Stimulated activated CD8-positive, alpha-beta memory T cell treated with anti-CD3 and anti-CD28 coated beads, Interleukin-4, amount 100 ng/mL, for 1 hour (primary cell): Measurements from ENCODE around the gene NBAS.
"Not testable (repeated sequence)": the region's sequence is repeated elsewhere in the genome, so short reads cannot be mapped to it uniquely, and the experiment has no call there.

Source experiments
- DNase-seq, 2 donors: peaks; one replicate each; pipeline ENCODE4 v3.0.0-alpha.2; 2020; ENCODE audit warnings: low read depth in 2 of 2, low spot score in 1 of 2

Gene NBAS

DNA sequence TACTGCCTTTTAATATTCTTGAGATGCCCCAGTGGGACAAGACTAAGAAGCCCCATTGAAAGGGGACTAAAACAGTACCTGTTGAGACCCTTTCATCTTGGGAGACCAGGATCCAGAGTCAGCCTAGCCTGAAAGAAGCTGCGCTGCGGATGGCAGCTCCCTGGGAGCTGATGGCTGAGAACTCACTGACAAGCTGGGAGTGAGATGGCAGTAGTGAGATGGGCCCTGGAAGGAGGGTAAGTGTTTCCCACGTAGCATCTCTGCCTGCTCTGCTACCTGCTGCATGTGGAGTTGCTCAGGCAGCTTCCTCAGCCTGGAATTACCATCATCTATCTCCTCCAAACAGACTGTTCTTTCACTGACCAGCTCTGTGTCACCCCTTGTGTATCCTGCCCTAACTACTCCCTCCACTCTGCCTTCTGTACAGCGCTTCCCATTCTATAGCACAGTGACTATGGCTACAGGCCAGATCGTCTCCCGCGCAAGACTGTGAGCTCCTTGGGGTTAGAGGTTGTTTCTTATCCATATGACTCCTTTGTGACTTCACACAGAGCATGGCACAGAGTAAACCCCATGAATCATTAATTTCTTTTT is 330.4 kb downstream of the NBAS start:
- DNase-seq: no peak

DNA sequence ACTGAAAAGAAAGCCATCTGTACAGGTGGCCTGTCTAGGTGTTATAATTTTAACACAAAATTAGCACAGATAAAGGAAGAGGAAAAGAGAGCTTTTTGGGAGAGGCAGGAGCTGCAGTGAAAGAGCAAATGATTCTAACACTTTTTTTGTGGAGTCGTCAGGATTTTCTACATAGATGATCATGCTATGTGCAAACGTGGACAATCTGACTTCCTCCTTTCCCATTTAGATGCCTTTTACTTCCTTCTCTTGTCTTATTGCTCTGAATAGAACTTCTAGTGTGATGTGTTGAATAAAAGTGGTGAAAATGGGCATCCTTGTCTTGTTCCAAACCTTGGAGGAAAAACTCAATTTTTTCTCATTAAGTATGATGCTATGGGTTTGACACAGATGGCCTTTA is 334.5 kb downstream of the NBAS start:
- no peak for DNase-seq

DNA sequence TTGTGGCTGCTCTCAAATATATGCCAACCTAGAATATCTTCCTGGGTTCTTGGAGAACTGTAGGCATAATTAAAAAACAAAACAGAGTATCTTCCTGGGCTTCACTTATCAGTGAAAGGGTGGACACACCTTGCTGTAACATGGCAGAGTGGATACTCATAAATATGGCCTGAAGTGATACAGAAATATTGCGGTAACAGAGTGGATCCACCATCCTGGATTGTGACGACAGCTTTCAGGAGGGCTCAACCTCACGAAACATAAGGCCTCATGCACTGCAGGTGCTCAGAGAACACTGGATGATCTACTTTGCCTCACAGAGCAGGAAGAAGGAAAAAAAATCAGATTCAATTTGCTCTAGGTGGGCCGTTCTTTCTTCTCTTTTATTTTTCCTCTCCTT is 336.0 kb downstream of the NBAS start:
- no peak for DNase-seq

DNA sequence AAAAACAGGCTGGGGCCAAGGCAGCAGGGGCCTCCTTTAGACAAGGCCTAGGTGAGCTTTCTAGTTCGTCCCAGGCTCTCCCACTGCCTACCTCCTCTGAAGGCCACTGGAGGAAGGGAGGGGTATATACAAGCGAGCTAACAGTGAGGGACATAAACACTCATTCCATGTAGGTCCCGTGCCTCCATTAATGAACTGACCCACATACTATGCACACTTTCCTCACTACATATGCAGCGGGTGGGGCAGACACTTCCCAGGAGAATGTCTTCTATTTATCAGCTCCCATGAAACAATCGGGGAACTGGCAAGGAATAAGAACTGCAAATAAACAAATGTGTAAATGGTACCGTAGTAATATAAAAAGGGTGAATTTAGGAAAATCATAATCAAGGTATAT is 336.5 kb downstream of the NBAS start:
- DNase-seq: no peak

DNA sequence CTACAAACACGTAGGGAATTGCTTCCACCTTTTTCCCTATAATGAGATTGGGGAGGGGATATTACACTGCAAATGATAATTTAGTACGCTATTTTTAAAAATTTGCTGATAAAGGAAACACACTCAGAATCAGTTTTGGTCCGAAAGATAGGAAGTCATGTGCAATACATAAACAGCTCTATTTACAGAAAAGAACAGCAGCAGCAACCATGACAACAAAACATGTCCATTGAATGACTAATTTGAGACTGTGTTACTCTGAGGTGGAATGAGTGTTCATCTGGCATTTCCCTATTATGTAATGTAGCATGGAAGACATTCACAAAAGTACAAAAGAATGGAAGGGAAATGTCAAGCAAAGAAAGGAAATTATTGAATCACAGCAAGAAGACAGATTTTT is 337.2 kb downstream of the NBAS start:
- DNase-seq: no peak

DNA sequence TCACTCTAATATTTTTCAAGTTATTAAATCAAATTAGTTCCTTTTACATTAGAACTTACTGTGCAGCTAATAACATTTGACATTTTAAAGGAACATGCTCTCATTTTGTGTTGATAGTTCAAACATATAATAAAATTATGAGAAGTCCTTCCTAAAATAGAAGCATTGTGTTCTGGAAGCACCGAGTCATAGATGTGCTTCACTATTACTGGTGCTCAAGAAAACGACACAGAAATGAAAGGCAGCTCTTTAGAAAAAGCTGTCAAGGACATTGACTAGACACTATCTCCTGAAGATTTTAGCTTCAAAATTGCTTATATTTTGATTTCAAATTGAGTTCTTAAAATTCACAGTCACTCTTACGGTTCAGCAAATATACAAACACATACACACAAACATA is 338.3 kb downstream of the NBAS start:
- no peak for DNase-seq

DNA sequence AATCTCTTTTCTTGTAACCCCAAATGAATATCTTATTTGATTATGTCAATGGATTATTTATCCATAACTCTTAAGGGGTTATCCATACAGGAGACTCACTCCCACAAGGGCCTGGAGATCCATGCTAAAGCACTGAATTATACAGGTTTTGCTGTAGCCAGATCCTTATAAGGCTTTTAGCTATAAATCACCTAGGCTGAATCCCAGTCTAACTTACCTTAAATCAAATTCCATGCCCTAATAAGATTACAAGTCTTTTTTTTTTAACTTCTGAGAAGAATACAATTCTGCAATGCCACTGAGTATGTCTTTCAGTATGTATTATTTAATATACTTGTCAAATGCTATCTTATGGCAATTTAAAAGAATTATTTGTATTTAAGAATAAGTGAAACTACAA is 340.5 kb downstream of the NBAS start:
- DNase-seq: no peak

DNA sequence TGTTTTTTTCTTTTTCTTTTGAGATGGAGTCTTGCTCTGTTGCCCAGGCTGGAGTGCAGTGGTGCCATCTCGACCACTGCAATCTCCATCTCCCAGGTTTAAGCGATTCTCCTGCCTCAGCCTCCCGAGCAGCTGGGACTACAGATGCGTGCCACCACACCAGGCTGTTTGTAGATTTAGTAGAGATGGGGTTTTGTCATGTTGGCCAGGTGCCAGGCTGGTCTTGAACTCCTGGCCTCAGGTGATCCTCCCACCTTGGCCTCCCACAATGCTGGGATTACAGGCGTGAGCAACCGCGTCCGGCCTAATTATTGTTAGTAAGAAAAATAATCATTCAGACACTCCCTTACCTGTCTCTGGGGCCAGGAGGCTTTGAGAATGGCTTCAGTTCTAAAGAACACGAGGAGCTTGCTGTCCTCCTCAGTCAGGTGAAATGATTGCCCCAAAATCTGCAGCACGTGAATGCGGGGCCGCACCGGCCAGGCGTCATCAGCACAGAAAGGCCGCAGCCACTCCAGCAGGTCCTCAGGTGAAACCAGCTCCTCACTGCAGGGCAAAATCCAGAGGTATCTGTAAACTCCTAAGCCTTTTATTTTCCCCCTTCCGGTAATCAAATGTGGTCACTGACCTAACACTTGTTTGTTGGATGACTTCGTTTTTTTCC is 342.6 kb downstream of the NBAS start:
- no peak for DNase-seq

DNA sequence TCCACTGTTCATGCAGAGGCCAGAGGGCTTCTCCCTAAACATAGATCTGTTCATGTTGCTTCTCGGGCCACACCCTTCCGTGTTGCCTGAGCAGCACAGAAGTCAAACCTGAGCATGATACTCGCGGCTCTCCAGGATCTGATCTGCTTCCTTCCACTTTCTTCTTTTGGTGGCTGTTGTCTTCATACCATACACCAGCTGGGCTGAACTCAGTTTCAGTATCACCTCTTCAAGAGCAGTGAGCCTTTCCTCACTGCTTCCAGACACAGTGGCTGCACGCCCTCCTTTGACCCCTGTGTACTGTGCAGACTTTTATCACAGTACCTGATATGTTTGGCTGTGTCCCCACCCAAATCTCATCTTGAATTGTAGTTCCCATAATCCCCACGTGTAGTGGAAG is 348.9 kb downstream of the NBAS start:
- DNase-seq: no peak

DNA sequence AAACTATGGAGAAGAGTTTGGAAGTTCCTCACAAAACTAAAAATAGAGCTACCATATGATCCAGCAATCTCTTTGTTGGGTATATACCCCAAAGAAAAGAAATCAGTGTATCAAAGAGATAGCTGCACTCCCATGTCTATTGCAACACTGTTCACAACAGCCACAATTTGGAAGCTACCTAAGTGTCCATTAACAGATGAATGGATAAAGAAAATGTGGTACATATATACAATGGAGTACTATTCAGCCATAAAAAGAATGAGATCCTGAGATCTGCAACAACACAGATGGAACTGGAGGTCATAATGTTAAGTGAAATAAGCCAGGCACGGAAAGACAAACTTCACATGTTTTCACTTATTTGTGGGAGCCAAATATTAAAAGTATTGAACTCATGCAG is 350.6 kb downstream of the NBAS start:
- DNase-seq: not testable (repeated sequence)

DNA sequence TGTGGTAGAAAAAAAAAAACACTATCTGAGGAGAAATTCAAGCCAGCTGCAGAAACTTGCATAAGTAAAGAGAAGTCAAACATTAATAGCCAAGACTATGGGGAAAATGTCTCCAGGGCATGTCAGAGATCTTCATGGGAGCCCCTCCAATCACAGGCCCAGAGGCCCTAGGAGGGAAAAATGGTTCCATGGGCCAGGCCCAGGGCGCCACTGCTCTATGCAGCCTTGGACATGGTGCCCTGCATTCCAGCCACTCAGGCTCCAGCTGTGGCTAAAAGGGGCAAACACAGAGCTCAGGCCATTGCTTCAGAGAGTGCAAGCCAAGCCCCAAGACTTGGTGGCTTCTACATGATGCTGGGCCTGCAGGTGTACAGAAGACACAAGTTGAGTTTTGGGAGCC is 354.7 kb downstream of the NBAS start:
- DNase-seq: no peak

DNA sequence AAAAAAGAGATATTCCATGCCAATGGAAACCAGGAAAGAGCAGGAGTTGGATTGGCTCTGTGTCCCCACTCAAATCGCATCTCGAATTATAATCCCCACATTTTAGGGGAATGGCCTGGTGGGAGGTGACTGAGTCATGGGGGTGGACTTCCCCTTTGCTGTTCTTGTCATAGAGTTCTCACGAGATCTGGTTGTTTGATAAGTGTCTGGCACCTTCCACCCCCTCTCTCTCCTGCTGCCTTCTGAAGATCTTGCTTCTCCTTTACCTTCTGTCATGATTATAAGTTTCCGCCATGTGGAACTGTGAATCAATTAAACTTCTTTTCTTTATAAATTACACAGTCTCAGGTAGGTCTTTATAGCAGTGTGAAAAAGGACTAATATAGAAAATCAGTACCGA is 355.6 kb downstream of the NBAS start:
- no peak for DNase-seq

DNA sequence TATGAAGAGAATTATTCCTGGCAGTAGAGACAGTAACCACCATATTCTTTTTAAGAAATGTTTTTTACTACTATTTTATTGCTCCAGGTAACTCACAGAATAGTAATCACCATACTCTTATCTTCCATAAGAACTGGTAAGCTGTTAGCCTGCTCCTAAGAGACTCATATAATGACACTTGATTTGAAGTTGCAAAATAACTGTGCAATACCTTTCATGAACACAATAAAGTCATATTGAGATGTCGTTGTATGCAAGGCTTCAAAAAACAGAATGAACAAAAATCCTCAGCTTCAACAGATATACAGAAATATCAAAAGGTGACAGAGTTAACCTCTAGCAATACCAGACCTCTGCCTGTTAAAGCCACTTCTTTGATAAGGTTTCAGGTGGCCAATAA is 360.1 kb downstream of the NBAS start:
- DNase-seq: no peak

DNA sequence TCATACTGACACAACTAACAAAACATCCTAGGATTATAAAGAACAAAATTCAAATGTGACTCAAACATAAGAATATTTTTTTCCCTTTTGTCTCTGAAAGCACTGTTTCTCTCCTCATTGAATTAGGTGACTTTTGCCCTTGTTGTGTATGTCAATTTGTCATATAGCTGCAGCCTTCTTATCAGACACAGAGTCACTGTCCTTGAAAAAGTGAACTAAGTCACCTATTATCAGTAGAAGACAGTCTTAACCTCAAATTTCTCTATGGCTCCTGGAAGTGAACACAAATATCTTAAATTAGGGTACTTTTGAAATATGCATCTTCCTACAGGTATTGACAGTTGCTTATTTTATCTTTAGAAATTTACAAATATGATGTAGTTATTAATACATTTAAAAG is 360.6 kb downstream of the NBAS start:
- DNase-seq: no peak

DNA sequence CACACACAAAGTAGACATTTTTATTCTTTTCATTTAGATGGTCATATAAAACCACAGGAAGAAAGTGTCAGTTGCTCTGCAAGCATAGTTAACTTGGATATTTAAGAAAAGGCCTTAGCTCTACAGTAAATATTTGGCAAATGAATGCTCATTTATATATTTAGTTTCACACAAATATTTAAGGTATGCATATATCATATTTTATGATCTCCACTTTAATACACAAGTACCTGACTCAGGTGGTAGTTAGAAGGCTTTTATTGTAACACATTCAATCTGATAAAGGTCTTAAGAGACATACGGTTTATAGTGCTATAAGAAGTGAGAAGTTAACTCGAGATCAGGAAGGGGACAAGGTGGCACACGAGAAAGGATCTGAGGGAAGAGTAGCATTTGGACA is 363.1 kb downstream of the NBAS start:
- DNase-seq: no peak

DNA sequence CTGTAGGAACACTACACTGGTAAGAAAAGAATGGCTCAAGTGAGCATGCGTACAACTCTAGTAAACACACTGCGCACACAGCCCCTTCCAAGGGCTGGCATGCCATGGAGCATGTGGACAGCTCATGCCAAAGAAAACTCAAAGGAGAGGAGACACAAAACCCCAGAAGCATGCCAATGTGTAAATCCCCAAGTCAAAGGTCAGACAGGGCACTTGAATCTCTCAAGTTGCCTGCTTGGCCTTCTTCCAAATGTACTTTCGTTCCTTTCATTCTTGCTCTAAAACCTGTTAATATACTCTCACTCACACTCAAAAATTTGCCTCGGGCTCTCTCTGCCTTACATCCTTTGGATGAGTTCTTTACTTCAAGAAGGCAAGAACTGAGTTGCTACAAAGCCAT is 365.3 kb downstream of the NBAS start:
- DNase-seq: no peak

DNA sequence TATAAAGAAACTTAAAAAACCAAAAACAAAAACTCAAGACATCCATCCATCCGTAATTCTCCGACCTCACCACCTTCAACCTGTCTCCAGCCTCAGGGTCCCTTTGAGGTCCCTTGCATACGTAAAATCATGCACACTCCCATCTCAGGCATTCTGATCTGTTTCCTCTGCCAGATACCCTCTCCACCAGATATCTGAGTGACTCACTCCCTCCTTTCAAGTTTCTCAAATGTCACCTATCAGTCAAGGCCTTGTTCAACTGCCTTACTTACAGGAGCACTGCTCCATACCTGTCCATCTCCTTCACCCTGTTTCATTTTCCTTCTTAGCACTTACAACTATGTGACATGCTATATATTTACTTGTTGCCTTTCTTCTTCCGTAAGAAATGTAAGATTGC is 369.3 kb downstream of the NBAS start:
- DNase-seq: no peak

DNA sequence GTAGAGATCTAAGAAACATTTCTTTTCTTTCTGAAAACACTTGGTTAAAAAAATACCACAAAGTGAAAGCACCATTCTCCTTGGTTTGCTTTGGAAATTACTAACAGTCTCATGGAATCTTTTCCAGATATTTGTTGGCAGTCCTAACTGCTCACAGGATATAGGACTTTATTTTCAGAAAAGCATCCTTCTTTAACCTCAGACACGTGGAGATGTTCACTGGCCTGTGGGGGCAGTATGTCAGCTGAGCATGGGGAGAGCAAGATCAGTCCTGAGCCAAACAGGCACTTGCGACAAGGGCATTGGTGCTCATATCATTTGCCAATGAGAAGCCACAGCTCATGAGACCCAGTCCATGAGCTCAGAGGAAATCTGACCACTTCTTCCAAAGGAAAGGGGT is 371.9 kb downstream of the NBAS start:
- no peak for DNase-seq

DNA sequence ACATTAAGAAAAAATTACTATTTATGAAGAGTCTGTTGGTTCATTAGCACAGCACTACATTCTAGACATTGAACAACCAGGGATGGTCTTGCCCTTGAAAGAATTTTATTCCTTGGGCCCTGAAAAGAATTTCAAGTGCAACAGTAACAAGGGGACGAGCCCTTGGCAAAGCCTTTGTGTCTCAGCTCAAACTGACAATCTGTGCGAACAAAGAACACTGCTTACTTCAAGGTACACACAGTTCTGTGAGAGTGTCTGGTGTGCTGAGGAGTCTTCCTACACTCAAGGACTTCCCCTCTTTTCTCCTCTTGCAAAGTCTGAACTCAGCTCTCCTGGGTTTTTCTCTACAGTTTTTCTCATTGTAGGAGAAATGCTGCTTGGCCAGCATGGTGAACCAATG is 373.4 kb downstream of the NBAS start:
- DNase-seq: no peak

DNA sequence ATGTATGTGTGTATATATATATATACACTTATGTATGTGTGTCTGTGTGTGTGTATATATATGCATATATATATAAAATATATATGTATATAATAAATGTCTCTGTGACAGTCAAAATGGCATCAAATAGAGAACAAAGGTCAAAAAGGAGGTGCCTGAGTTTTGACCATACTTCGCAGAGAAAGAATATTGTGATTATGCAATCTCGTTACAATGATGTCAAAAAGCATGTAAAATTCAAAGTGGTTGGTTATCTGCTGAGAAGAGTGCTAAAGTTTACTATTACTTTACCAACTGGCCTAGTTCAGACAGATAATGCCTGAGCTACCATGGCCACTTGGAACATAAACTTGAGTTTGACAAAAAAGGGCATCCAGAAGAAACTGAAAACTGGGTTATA is 375.0 kb downstream of the NBAS start:
- DNase-seq: no peak

DNA sequence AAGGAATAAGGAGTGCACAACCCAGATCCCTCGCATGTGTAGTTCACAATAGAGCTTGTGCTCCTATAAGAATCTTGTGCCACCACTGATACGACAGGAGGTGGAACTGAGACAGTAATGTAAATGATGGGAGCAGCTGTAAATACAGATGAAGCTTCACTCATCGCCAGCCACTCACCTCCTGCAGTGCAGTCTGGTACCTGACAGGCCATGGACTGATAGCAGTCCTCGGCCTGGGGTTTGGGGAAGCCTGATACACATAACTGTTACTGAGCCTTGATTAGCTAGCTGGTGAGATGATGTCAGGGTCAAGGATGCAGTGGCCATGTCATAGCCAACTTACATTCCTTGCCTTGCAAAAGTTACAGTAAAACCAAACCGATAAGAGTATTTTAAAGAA is 376.6 kb downstream of the NBAS start:
- DNase-seq: no peak

DNA sequence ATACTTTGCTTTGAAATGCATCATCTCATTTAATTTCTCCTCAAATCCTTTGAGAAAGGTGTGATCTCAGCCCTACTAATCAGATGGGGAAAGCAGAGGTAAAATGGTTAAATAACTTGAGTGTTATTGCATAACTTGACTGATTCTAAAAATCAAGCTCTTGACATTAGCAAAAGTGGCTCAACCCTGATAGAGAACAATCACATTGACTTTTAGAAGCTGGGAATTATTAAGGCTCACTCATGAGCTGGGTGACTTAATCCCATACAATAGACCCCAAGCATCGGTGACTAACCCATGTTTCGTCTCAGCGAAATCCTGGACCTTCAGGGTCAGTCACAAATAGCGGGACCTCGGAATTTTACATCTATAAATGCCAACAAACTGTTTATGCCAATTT is 378.9 kb downstream of the NBAS start:
- no peak for DNase-seq

DNA sequence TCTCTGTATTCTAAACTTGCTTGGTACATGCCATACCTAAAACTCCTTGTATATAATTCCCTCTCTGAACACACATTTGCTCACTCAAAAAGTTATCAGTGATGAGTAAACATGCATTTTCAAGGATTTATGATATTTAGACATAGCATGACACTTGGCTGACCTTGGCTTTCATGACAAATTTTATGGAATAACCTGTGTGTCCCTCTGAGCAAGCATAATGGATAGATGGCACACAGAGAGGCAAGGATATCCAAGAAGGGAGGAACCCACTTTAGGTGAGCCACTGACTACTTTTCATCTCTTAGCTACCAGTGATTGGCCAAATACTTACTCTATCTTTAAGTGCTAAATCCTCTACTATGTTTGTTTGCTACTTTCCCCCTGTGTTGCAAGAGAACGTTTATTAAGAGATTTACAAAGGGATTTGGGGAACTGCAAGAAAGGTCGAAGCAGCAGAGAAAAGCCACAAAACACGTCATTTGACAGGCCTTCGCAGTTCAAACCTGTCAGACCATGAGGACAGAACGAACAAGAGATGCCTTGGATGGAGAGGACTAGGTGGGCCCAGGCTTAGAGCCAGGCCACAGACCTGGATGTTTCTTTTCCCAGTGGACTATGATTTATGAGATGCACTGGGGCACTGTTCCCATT is 379.9 kb downstream of the NBAS start:
- no peak for DNase-seq
